Measurements from ENCODE around the gene DPYD.
"Not testable (repeated sequence)": the region's sequence is repeated elsewhere in the genome, so short reads cannot be mapped to it uniquely, and the experiment has no call there.

DPYD gene

GRCh38 chr1:97349794-97350193 is 571.0 kb downstream of the DPYD start:
- DNase-seq, result not testable (repeated sequence)

- DNase-seq, result no peak
Measured at GRCh38 chr1:97348599-97349265, 572.1 kb downstream of the DPYD start.

DNA sequence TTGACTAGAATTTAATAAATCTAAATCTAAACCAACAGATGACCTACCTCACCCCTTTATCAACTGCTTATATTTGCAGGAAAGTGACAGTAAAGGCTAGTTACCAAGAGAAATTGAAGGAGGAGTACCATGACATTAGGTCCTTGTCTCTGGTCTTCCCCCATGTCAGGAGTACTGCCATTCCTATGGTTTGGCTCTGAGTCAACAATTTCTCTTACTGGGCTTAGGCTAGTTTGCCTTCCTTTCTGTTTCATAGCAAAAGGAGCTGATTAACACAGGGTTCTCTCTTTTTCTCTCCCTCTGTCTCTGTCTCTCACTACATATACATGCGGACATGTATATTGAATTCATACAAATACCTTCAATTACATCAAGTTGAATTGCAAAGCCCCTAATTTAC is 579.9 kb downstream of the DPYD start:
- DNase-seq, result no peak

GRCh38 chr1:97338347-97338746 is 582.5 kb downstream of the DPYD start:
- DNase-seq, result no peak

DNA sequence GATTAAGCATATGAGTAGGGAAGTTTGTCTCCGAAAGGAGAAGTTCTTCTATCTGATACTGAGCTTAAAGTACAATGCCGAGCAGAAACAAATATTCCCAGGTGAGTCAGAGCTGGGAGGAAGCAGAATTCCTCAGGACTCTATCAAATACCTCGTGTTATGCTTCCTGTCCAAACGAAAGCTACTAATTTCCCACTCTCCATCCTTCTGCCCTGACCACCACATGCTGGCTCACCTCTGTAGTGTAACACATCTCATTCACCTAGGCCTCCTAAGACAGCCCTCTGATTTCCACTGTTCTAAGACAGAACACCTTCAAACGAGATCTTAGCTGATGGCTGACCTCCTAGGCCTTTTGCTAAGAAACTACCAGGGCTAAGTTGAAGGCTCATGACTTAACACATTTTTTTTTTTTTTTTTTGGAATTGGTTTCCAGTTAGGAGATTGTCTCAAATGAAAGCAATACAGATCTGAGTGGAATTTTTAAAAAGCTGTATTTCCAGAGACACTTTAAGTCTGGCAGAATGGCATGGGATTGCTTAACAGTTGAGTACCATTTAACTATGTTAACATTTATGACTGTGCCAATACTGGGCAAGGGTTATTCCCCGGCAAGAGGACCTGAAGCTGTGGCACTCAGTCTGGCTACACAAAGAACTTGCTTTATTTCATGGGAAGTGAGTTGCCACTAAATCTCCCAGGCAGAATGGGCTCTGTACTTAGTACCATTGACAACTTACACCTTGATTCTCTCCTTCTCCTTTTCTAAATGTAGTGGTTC is 583.4 kb downstream of the DPYD start:
- DNase-seq, result no peak

- DNase-seq, result no peak
Measured at GRCh38 chr1:97334454-97334853, 586.4 kb downstream of the DPYD start.

GRCh38 chr1:97332716-97333115 is 588.1 kb downstream of the DPYD start:
- DNase-seq, result no peak

DNA sequence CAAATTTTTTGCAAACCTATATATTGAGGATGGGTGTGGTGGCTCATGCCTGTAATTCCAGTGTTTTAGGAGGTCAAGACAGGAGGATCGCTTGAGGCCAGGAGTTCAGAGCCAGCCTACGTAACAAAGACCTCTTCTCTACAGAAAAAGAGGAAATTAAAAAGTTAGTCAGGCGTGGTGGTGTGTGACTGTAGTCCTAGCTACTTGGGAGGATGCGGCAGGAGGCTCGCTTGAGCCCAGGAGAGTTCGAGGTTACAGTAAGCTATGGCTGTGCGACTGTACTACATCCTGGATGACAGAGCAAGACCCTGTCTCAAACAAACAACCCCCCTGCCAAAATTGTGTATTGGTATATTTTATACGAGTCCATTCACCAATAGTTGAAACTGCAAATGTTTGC is 589.7 kb downstream of the DPYD start:
- no peak for DNase-seq

GRCh38 chr1:97314685-97315084 is 606.1 kb downstream of the DPYD start:
- DNase-seq, result no peak

DNA sequence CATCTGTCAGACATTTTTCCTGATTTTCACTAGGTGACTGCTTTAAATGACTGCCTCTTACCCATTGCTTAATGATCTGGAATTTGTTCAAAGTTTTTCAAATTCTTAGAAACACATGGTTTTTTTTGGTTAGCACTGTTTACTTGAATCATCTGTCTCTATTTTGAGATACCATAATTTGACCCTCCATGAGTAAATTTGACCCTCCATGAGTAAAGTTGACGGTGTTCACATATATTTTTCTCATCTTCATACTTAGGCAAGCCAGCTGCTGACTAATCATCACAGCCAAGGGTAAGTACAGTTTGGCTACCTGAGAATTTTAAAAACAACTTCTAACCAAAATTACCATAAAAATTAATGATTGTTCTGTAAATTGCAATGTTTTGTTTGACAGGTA is 612.7 kb downstream of the DPYD start:
- no peak for DNase-seq

DNA sequence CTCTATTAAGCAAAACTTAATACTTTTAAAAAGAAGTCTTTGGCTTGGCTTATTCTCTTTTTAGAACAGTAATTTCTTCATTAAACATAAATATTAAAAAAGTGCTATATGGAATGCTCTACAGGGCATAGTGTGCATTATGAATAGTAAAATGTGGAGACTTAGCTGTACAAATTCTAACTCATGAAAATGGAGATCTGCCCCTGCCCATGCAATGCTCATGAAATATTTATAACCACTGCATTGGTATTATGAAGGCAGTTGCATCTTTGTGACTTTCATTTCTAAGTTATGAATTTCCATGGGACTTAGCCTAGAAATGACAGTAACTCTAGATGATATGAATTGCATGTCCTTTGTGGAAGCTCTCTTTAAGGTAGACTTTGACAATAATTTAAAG is 613.3 kb downstream of the DPYD start:
- no peak for DNase-seq

DNA sequence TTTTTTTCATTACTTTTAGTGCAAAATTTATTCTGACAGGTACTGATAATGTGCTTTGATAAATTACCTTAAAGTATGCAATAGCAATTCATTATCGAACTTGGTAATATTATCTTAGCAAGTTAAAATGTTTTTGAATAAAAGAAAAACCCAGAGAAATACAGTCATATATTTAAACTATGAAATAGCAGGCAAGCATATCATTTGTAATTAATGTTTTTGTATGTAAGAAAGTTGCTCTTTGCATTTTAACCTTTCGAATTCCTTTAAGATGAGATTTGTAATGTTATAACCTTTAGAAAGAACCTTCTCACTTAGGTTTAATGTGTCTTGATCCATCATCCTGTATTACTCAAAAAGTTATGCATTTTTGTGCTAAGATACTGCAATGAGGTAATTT is 613.7 kb downstream of the DPYD start:
- DNase-seq, result no peak

DNA sequence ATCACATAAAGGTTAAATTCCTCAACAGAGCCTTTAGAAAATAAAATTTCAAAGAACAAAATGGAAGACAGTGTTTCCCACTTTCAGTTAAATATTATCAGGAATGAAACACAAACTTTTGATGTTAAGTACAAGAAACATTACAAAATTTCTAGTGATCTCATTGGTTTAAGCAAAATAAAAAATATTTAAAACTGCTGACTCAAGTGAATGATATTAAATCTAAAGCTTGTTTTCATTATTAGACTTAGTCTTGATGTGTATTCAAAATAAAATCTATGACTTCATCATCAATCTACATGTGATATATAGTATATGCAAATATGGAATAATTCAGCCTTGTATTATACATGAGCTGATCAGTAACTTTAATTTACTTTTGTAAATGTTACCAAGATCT is 614.3 kb downstream of the DPYD start:
- DNase-seq, result no peak

GRCh38 chr1:97304366-97304765 is 616.5 kb downstream of the DPYD start:
- DNase-seq, result no peak

DNA sequence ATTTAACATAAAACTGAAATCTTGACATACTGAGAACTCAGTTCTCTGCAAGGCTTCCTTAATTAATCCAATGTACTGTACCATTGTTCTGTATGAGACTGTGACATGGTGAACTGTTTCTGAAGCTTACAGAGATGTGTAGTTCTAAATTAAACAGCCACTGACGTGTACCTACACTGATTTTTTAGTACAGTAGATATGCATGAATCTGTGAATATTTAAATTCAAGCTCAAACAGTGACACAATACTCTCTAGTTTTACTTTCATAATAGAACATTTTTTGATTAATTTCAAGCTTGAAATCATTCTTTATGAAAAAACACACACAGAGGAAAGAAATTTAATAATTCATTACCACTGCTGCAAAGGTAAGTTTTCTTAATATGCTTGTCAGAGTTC is 621.9 kb downstream of the DPYD start:
- DNase-seq, result no peak

DNA sequence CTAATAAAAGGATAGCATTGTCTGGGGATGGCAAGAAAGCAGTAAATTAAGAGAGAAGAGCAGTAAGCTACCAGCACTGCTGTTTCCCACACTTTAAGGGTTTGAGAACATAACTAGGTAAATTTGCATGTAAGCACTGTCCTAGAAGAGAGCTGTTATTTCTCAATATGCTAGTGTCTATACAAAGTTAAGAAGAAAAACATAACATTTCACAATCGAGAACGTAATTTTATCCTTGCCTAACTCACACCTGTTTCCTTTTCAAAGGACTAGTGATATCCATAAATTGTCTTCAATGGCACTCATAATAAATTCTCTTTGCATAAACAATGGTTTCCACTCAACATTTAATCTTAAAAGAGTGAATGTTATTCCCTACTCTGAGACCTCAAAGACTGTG is 623.2 kb downstream of the DPYD start:
- DNase-seq, result no peak

DNA sequence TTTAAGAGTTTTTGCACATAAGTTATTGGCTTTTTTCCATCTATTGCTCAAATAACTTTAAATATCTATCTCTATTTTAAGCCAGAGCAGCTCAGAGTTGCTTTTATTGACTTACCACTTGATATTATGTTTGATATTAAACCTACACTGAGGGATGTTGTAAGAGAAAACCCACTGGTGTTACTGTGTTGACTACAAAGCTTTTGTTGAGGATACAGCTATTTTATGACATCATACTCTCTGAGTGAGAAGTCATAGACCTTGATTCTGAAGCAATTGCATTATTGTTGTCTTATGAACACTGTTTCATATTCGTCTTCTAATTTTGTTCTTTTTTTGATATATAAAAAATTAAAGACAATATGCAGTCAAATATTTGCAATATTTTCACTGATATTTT is 638.9 kb downstream of the DPYD start:
- no peak for DNase-seq

GRCh38 chr1:97277891-97278654 is 642.8 kb downstream of the DPYD start:
- peak; percentile 4 for DNase-seq

DNA sequence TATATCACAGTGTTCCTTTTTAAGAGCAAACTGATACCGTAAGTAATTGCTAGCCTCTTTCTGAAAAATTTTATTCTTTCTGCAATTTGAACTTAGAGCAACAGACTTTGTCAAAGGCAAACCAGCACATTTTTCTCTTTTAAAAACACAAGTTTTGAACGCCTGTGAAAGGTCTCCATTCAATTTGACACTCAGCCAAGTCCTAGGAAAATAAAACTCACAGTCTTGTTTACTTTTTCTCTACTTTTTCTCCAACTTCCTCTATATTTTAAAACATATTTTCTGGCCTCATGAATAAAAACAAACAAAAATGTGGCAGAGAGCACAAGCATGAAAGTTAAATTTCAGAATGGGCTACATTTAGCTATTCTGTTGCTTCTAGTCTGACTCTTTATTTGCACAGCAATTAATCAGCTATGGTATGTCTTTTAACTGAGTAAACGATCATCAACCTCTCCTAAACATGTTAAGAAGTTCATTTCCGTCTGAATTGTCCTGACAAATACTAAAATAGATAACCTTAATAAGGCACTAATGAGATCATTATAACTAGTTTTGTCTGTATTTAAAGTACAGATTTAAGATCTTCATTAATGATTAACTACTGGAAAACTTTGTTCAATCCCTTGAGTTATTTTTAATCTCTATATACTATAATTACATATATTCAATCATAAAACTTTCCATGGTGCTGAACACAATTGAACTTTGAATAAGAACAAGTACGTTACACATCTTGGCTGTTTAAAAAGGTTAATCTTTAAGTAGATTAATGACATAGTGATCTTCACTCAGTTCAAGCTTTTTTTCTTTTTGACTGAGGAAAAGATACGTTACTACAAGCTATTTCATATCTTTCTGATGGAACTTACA is 648.7 kb downstream of the DPYD start:
- DNase-seq, result no peak

DNA sequence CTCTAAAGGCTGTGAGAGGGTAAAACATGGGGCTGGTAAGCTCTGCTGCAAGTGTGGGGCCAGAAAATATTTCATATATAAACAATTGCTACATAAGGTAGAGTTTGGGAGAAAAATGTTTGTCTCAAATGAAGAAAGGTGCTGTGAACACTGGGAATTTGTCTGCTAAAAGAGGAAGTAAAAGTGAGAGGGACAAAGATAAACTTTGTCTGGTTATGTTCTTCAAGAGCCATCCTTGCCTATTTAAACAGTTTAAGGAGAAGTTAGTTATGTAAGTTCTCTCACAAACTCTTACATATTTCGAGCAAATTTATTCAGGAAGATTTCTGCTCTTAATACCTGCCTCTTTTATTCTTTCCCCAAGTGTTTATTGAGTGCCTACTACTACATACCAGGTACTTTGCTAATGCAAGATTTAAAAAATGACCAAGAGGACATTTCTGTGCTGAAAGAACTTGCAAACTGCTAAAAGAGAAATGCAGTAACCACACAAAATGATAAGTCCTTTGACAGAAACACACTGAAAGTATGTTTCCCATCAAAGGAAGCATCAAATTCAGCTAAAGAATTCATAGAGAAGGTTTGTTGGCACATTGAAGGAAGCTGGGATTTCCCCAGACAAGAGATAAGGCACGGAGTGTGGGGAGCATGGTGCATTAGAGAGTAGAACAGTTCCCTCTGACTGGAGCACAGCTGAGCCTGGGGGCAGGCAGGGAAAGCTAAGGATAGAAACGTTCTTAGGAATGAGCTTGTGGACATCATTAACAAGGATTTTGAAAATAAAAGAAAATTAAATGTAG is 650.1 kb downstream of the DPYD start:
- DNase-seq, result no peak

DNA sequence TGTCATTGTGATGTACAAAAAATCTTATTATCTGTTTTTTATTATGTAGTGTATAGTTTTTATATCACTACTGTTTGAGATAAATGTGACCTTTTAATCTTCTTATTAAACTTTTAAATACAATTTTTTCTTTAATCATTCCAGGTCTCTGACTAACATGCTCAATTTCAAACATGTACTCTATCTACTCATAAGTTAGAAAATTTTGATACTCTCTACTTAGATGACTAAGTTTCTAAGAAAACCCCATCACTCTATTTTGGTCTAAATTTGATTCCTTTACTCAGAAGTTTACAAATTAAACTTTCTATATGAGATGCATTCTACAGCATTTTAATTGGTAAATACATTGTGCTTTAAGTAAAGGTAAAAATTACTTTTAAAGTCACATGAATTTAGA is 655.2 kb downstream of the DPYD start:
- DNase-seq, result no peak

GRCh38 chr1:97262842-97263241 is 658.0 kb downstream of the DPYD start:
- DNase-seq, result no peak

All from activated CD4-positive, alpha-beta T cell treated with anti-CD3 and anti-CD28 coated beads, Interleukin-2, Interleukin-6, amounts not matched to agents 100 ng/mL and 50 ng/mL, durations not matched to agents 16 hours and 8 hours (primary cell).